ENCODE data around the gene GGN.

- TF ChIP-seq CTCF (IDR thresholded peaks at IDR 0.05) = no peak
- TF ChIP-seq POLR2A (IDR thresholded peaks at IDR 0.05) = no peak
Measured at GRCh38 chr19:38400361-38400760, 12.5 kb upstream of the GGN start.

All from right lobe of liver (tissue), 4 donors.